GOT3 (cell line): ENCODE data around the gene REEP1.
"Not testable (repeated sequence)": the region's sequence is repeated elsewhere in the genome, so short reads cannot be mapped to it uniquely, and the experiment has no call there.

Source experiments
- DNase-seq: peaks from one replicate; lab custom pipeline; 2025; ENCODE audit warnings: mixed read lengths; lab: John Stamatoyannopoulos, UW

The REEP1 gene

DNA sequence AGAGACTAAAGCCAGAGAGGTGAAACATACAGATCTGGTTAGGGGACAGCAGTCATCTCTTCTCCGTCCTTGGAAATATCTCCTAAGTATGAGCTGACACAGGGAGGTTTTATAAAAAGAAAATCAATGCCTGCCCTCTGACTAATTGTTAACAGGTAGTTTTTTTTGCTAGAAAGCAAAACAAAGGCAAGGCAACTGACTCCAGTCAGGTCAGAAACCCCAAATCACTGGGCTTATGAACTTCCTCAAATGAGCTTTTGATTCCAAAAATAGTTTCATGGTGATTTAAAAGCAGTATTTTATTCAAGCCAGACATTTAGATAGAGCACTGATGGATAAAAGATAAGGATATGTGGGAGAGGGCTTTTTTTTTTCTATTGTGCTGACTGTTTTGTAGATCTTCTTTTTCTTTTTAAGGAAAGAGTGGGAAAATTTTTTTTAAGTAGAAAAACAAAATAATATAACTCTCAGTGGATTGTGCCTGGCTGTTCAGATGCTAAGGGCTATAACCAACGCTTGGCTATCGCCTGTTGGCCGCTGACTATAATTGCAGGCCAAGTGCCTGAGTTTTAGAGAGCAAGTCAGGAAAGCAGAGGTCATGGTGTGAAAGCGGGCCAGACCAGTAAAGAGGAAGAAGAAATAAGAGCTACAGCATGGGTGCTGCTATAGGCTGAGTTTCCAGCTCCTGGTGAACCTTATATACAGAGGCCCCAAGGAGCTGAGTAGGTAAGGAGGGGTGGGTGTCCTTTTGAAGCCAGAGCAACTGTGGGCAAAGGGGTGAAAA is 93.3 kb downstream of the REEP1 start:
- no peak for DNase-seq

DNA sequence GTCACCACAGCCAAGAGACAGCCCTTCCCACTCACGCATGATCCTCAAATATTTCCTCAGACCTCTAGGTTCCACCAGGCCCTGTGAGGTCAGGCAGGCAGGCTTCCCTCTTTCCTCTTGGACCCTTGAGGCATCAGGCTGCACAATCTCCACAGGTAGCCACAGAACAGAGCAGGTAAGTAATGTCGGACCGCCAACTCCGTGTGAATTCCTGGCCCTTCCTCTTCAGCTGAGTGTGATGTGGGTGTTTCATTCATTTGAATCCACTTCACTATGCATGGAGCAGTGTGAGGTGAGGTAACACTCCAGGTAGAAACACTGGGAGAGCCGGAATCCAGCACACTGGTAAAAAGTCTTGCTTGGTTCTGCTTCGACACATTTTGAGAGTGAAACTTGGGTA is 94.2 kb downstream of the REEP1 start:
- DNase-seq = no peak

DNA sequence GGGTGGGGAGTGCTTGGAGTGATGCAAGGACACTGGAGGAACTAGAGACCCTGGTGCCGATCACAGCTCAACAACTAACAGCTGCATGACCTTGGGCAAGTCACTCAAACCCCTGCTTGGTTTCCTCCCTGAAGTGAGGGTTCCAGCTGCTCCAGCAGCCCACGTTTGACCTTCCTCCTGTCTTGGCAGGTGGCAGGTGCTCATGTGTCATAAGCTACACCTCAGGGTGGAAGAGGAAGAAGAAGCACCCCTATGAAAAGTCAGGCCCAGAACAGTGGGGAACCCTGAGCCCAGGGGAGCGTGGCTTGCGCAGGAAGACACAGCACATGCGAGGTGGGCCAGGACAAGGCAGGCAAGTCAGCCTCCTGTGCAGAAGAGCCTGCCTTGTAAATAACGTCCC is 95.8 kb downstream of the REEP1 start:
- no peak for DNase-seq

DNA sequence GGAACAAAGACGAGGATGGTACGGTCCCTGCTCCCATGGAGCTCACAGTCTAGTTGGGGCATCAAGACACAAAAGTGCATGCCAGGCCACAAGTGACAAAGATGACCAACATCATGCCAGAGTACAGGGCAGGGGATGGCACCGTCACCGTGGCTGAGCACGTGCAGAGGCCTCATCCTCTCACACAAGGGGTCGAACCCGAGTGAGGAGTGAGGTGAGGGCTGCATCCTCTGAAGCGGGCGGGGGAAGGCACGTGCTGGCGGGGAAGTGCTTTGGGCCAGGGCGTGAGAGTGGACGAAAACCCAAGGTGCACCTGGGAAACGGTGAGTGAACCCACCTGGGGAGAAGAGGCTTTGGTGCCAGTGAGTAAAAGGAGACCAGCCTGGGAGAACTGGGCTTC is 97.2 kb downstream of the REEP1 start:
- DNase-seq = no peak

DNA sequence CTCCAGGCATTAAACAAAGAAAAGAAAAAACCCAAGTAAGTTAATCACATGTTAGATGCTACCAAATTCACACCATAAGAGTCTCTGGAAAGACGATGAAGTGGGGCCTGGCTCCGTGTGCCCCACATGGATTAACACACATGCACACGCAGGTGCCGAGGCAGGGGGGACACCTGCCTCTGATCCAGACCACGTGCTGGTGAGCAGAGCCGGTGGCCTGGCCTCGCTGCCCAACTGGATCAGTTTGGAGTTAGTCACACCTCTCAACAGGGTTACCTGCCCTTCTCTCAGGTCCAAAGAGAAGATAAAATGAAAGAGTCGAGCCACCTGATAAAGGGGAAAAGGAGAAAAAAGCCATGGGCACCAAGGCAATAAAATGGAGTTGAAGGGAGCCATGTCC is 97.7 kb downstream of the REEP1 start:
- DNase-seq = no peak

DNA sequence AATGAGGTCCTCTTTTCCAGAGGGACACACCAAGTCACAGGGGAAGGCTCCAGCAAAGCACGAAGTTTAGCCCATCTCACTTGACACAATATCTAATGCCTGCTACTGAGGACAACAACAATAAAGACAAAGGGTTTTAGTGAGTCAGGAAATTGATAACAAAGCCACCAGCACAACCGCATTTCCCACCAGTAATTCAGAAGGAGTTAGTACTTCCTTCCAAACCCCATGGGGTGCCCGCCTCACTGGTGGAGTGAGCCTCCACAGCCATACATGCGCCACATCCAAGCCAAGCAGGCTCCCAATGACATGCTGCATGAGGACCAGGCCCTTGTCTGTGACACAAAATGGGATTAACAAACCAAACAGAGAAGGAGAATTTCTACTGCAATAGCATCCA is 98.1 kb downstream of the REEP1 start:
- no peak for DNase-seq

DNA sequence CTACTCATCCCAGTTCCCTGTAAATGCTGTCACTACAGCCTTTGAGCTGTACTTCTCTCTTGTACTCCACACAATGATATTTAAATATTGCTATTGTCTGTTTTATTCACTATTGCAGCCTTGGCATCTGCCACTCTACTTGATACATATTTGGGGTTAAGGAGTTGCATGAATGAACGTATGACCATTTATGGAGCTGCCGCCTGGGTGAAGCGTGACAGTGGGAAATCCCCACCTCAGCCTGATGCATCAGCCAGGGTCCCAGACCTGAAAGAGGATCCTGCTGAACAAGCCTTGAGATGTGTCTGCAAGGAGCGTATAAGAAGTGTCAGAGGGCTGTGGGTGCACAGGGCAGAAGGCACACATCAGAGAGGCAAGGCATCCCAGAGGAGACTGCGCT is 99.1 kb downstream of the REEP1 start:
- no peak for DNase-seq

DNA sequence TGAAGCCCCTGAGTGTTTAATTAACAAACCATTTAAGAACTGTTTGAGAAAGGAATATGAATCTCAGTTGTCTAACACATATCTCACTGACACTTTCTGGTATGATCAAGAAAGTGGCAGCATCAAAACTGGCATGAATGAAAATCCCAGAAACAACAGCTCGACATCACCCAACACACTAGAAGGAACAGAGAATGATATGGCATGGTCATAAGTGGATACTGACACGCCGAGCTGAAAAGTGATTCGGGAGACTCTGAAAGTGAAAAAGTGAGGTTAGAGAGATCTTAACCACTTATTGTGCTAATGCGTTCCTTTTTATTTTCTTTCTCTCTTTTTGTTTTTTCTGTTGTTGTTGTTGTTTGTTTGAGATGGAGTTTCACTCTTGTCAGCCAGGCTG is 100.3 kb downstream of the REEP1 start:
- DNase-seq = no peak

DNA sequence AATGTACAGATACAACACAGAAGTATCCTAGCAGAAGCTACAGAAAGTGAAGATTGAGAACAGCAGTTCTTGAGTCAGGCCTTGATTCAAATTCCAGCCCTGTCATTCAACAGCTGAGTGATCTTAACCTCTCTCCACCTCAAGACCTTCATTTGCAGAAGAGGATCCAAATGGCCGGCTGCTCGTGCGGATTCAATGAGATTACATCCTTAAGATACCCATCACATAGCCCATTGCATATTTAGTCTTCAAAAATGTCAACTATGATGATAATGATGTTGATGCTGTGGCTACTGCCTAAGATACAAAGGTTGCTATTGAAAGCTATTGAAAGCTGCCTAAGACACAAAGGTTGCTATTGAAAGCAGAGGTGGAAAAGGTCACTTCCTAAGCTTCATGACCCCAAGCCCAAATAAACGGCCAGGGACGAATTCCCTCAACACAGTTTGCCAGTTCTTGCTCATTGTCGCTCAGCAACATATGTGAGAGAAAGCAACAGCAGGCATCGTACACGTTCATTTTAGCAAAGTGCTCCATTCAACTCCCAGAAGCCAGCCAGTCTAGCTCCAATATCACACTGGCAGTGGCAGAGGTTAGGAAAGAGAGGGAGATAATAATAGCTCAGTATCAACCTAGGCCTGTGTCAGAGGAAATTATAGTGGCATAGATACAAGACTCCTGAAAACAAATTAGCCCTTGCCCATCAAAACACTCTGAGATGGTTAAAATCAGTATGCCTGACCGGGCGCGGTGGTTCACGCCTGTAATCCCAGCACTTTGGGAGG is 102.0 kb downstream of the REEP1 start:
- DNase-seq = no peak

DNA sequence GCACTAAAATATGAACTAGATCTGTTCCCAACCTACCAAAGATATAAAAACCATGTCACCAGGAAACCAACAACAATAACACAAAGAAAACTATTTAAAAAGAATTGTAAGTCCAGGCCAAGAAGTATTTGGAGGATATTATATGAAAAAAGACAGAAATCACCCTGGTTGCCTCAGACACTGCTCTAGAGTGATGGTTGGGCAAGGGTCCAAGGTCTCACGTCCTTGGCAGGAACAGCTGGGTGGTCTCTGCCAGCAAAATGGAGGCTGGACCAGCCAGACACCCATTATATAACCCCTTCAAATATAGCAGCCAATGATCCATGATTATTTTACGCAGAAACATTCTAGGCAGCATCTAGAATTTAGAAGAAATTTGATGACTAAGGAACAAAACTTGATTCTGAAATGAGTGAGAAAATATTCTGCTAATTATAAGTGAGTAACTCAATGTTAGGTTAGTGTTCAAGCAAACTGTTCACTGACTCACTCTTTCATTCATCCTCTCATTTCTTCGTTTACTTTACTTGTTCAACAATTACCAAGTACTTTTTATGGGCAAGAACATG is 102.8 kb downstream of the REEP1 start:
- no peak for DNase-seq

DNA sequence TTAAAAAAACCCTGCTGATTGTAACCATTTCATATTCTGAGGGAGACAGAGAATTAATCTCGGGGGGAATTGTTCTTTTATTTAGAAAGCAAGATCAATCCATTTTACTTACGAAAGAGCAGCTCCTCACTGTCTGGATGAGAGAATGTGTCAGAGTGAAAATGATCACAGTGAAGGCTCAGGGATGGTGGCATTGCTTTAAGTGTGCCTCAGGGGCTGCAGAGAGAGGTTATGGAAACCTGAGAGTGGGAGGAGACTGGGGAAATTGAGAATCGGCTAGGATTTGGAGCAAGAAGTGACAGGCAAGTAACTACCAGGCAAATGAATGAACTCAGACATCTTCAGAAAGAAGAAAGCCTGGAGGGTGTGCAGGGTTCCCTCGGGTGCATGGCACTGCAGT is 104.0 kb downstream of the REEP1 start:
- no peak for DNase-seq

DNA sequence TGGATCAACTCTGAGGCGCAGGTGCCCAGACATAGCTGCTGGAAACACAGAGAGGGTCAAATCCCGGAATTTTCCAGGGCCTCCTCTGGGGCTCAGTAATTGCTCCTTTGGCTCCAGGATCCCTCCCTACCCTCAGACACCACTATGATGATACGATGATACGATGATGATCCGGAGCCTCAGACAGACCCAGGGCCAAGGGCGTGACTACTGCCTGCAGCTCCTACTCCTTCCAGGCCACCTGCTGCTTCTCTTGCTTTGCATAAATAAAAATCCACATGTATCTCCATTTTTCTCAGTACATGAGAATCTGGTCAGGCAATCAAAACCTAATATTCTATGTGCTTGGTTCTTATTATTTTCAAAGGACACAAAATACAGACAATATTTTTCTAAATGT is 104.5 kb downstream of the REEP1 start:
- no peak for DNase-seq

DNA sequence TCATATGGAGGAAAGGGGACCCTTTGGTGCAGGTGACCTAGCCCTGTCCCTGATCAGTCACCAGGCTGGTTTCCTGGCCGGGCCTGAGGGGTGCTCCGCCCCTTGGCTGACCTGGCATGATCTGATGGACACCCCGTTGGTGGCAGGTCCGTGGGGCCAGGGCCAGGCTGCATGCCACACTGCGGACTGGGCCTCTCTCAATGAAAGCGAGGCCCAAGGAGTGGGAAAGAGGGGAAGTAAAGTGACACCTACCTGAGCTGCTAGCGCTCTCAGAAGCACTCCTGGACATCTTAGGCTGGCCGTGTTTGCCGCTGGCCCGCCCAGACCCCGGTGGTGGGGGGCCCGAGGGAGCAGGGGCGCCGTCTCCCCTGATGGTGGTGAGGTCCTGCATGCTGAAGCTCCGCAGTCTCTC is 105.0 kb downstream of the REEP1 start:
- DNase-seq = no peak

DNA sequence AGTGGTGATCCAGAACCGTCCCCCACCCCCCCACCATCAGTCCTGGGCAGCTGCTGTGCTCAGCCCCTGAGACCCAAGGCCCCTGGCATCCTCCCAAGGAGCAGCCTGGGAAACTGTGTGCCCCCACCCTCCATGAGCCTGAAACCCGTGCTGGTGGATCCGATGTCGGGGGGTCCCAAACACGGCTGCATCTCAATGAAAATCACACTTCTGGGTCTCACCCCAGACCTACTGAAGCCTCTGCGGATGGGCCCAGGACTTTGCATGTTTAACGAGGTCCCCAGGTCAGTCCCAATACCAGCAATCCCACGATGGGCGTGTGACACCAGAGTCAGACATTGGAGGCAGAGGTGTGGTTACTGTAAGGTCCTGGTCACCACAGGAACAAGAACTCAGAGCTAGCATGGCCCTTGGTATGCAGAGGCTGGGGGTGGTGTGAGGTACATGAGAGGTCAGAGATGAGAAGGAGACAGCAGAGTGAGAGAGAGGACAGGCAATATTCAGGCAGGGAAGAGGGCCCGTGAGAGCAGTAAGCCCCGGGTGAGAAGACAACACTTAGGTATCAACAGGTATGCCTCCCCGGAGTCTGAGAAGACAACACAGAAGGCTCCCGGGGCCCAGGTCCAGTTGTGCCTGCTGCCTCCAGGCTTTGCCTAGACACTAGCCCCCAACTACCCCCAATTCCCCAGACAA is 105.6 kb downstream of the REEP1 start:
- no peak for DNase-seq

DNA sequence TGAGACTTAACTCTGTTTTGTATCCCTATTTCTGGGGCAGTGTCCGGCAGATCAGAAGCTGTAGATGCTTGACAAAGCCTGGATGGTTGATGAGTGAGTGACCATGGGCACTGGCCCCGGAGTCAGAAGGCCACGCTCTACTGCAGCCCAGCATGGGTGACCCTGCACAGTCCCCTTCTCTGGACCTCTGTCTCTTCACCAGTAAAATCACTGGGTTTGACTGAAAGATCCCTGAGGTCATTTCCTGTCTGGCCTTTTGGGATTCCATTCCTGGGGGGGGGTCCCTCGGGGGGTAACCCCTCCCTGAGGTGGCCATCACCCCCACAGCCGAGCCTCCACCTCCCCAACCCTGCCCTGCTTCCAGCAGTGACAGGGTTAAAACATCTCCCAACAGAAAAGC is 106.5 kb downstream of the REEP1 start:
- no peak for DNase-seq

DNA sequence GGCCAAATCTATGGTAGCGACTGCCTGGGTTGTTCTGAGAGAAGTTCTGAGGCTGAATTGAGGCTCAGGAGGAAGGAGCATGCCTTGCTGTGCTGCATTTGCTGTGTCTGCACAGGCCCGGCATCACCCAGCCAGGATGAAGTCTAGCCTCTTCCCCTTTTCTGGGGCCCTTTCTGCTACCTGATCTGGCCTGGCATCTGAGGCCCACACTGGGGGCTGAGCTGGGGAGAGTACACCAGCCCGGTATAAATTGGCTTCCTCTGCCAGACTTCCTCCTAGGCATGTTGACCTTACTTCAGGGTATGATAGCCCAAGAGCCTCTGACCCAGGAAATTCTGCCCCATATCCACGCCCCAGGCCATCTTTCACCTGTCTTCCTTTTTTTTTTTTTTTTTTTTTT is 108.2 kb downstream of the REEP1 start:
- DNase-seq = no peak

DNA sequence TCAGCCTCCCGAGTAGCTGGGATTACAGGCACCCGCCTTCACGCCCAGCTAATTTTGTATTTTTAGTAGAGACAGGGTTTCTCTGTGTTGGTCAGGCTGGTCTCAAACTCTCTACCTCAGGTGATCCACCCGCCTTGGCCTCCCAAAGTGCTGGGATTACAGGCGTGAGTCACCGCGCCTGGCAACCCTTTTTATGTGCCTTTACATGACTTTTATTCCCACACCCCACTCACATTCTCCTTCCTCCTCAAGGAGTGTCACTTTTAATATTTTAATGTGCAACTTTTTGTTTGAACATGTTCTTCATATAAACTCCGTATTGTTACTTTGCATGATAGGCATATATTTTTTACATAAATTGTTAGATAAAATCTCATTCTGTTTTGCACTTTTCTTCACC is 108.9 kb downstream of the REEP1 start:
- not testable (repeated sequence) for DNase-seq

DNA sequence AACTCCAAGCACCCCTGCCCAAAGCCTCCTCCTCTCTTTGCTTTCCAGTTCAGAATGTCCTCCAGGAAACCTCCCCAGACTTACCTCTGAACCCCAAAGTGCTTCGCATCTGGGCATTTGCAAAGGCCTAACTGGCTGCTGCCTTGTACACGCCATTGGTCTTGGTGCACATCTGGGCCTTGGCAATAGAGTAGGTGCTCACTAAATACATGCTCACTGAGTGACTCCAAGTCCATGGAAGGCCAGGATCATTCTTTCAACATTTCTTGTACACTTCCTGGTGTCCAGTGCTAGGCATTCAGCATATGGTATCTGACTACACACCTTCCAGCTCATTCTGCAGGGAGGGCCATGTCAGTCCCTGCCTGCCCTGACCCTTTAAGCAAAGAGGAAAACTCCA is 109.7 kb downstream of the REEP1 start:
- DNase-seq = no peak

DNA sequence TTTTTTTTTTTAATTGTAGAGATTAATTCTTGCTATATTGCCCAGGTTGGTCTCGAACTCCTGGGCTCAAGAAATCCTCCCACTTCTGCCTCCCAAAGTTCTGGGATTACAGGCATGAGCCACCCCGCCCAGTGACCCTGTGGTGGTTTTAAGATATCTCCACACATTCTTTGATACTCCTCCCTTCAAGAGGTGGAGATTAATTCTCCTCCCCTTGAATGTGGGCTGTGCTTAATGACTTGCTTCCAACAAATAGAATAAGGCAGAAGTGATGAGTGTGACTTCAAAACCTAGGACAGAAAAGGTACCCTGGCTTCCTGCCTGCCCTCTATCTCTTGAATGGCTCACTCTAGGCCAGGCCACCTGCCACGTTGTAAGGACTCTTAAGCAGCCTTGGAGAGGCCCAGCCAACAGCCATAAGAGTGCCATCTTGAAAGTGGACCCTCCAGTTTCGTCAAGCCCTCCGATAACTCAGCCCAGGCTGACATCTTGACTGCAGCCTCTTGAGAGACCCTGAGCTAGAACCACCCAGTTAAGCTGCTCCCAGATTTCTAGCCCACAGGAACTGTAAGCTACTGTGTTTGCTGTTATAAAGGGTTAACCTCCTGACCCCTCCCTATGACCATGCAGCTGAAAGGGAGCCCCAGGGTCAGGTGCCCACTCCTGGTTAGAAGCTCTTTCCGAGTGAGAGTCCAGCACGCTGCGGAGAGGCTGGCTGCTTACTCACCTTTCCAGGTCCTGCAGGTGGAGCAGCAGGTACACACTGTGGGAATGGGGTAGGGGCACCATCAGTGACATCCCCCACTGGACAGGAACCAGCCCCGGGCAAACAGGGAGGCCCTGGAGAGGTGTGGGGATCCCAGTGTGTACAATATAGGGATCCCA is 110.5 kb downstream of the REEP1 start:
- DNase-seq = no peak

DNA sequence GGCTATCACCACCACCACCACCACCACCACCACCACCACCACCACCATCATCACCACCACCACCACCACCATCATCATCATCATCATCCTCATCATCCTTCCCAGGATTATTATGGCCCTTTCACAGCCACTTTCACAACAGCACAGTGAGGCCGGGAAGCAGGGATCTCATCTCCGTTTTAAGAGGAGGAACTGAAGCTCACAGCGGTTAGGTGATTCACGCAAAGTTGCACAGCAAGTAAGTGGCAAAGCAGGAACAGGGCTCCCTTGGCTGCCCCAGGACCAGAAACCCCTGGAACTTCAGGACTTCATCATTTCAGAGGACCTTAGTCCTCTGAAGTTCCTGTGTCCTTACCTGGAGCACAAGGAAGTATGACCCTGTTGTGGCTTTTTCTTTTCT is 111.4 kb downstream of the REEP1 start:
- DNase-seq = no peak

DNA sequence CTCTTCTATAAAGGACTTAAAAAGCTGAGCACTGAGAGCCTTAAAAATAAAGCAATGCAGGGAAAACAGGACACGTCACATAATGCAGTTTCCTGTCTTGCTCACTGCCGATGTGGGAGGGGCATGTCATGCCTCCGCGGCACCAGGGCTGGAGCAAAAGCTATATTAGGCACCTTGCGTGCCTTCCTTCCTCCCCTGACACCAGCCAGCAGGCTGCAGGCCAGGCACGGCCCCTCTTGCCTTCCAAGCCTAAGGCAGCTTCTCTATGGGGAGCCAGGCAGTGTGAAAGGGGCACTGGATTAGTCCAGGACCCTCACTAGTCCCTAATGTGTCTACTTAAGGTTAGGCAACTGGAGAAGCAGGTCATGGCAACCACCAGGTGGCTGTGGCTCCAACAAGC is 111.8 kb downstream of the REEP1 start:
- DNase-seq = no peak
